Stimulated activated CD4-positive, alpha-beta T cell treated with anti-CD3 and anti-CD28 coated beads, Interleukin-4, amount 100 ng/mL, for 4 hours (primary cell): ENCODE measurements around the gene DAGLA.

Experiments
- DNase-seq, 2 experiments: peaks; one replicate each; pipeline ENCODE4 v3.0.0-alpha.2; 2020

DAGLA gene

DNA sequence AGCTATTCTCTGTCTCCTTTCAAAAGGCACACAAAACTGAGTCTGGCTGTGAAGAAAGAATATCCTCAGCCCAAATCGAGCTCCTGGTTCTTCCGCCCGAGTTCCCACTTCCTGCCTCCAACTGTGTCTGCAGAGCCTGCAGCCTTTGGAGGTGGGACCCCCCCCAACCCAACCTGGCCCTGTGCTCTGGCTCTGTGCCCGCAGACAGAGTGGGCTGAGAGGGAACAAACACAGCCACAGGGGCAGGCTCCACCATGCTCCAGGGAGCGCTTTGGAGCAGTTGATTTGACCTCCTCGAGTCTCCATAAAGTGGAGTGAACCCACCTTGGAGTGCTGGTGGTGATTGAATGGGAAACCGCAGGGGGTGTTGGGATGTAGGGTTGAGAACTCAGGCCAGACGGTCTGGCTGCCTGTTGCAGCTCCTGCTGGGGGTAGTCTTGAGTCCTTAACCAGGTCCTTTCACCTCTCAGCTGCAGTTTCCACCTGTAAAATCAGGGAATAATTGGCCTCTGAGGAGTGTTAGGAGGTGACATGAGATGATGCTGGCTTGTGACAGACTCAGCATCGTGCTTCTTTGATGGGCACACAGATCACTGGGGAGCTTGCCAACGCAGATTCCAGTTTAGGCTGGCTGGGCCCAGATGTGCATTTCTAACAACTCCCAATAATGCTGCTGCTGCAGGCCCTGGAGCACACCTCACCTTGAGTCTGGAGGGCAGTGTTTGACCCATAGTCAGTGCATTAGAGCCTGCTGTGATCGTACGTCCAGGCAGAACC is 11.4 kb downstream of the DAGLA start:
- no peak for DNase-seq

DNA sequence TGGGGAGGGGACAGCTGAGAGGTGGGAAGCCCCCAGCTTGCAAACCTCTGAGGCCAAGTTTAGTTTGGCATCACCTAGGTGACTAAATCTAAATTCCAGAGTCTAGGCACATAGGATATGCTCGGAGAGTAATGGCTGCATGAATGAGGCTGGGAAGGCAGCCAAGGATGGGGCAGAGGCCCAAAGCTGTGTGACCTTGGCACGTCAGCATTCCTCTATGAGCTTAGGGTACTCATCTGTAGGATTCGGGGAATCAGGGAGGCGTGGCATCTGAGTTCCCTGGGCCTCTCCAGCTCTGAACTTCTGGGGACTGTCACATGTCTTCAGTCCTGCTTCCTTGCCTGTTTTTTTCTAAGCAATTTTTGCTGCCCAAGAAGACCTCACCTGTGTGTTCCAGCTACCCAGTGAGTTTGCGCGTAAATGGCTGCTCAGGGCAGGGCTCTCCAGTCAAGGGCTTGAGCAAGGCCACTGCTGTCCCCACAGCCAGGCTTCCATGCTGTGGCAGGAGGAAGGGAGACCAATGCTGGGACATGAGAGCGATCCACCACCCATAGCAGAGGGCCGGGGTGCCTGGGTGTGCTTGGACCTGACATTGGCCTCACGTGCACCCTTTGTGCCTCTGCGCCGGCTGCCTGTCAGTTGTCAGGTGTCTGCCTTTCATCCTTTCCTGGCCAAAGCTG is 13.9 kb downstream of the DAGLA start:
- DNase-seq: no peak

GRCh38 chr11:61694602-61694939 is 14.4 kb downstream of the DAGLA start:
- DNase-seq: no peak

DNA sequence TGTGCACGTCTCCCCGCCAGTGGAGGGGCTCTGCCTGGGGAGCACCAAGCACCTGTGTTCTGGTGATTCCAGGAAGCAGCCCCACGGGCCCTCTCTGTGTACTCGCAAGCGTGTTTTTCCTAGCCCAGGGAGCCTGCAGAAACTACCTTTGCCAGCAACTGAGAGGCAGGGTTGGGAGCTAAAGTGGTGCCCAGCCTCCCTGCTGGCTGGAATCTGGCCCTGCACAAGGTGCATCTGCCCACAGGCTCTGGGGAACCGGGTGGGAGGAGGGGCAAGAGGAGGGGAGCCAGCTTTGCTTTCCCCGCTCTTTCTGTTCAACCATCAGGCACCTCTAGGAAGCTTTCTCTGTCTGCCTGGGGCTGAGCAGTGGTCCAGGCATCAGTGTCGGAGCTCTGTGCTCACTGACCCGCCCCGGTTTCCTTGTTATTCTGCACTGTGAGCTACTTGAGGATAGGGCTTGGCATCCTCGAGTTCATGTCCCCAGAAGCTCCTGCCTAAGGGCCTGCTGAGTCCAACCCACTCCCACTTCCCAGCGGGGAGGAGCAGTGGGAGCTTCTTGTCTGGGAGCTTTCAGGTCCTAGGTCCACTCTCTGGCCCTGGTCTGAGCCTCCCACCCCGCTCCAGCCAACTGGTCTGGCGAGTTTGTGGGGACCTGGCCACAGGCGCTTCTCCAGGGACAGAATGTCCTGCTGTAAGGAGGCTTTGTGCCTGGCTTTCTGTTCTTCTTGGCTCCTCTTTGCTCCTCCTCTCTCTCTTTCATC is 14.9 kb downstream of the DAGLA start:
- no peak for DNase-seq

- peak; percentile 87 to 97 for DNase-seq
Observed at GRCh38 chr11:61695917-61696316, 15.7 kb downstream of the DAGLA start.

DNA sequence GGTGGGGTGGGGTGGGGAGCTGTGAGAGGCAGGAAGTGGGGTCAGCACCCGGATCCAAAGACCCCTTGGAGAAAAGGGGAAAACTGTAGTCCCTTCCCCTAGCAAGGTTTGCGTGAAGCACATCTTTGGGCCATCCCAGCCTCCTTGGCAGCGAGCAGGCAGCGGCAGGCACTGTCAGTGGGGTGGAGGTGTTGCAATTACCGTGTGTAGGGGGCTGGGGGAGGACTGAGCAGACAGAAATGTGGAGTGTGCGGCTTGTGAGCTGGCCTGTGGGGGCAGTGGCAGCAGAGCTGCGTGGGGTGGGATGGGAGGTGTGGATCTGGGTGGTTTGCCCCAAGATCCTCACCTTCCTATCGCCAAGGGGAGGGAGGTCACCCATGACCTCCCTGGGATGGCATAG is 16.4 kb downstream of the DAGLA start:
- DNase-seq: peak in 1 of 2 experiments; percentile 11

- DNase-seq: no peak
Observed at GRCh38 chr11:61697078-61697502, 16.9 kb downstream of the DAGLA start.

GRCh38 chr11:61697764-61698163 is 17.6 kb downstream of the DAGLA start:
- no peak for DNase-seq

- no peak for DNase-seq
Observed at GRCh38 chr11:61698173-61698948, 18.2 kb downstream of the DAGLA start.

DNA sequence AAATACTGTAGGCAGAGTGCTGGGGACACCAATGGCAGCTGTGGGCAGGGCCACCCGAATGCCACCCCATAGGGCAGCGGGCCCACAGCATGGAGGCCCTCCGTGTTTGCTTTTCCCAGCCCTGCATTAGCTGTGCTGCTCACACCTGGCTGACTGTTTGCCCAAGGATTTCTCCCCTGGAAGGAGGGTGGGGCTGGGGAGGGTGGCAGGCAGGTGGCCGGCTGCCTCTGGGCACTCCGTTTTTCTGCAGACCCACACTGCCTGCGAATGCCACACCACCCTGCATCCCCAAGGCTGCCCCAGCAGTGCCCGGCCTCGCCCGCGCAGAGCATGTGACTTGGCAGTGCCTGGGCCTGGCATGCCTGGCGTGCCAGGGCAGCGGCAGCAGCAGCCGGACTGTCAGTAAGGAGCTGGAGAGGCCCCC is 19.6 kb downstream of the DAGLA start:
- DNase-seq: no peak

DNA sequence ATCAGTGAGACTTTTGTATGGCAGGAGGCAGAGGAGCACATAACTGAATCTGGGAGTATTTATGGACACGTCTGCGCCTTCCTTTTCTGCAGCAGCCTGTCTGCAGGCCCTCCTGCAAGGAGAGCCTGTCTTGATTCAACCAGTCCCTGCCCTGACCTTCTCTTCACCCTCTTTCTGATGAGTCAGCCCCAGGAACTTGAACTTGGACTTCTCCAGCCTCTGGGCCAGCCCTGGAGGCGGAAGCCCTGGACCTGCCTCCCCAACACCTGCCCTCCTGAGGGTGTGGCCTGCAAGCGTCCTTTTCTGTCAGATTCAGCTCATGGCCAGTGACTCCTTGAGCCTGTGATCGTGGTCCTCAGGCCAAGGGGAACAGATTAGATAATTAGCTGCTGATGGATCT is 20.0 kb downstream of the DAGLA start:
- no peak for DNase-seq

- no peak for DNase-seq
Observed at GRCh38 chr11:61700720-61701119, 20.5 kb downstream of the DAGLA start.

- DNase-seq: no peak
Observed at GRCh38 chr11:61701242-61701886, 21.2 kb downstream of the DAGLA start.

DNA sequence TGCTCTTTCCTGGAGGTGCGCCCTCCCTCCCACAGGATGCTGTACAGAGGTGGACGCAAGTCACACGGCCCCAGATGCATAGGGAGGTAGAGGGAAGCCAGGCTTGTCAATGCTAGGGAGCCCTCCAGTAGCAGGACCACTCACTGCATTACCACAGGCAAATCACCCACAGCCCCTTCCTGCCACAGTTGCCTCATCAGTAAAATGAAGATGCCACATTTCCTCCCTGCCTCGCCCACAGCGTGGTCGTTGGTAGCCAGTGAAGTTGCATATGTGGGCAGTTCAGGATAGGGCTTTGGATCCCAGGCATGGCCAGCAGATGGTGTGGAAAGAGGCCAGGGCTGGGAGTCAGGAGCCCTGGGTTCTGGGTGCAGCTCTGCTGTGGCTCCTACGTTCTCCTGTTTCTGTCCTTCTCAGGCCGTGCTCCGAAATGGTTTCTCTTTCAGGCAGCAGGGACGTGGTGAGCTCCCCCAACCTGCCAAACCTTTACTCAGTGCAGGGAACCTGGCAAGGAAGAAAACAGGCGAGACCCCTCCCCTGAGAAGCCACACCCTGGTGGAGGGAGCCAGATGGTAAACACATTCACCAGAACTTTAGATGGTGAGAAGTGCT is 22.6 kb downstream of the DAGLA start:
- DNase-seq: no peak

DNA sequence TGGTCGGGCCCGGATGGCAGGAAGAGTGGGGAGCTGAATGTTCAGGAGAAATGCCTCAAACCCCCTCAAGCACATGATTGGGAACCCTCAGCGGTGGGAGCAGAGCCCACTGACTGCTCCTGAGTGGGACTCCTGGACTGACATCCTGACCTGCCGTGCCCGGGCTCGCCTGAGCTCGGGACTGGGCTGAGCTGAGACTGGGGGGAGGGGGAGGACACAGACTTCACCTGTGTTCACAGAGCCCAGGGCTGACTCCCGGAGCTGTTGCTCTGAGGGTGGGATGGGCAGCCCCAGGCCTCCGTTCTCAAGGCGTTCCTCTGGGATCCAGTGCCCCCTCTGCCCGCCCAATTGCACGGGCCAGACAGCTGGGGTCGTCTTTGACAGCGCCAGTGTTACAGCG is 24.6 kb downstream of the DAGLA start:
- no peak for DNase-seq

- DNase-seq: no peak
Observed at GRCh38 chr11:61706452-61707400, 26.5 kb downstream of the DAGLA start.

GRCh38 chr11:61707574-61707973 is 27.4 kb downstream of the DAGLA start:
- DNase-seq: no peak

DNA sequence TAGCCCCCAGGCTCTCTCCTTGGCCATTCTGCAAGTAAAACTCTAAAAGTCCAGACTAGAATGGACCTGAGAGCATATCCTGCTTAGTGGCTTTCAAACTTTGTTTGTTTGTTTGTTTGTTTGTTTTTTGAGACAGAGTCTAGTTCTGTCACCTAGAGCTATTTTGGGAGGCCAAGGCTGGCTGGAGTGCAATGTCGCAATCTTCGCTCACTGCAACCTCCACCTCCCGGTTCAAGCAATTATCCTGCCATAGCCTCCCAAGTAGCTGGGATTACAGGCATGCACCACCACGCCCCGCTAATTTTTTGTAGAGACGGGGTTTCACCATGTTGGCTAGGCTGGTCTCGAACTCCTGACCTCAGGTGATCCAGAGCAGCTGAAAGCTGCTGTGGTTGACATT is 28.9 kb downstream of the DAGLA start:
- DNase-seq: no peak

GRCh38 chr11:61709572-61709971 is 29.4 kb downstream of the DAGLA start:
- no peak for DNase-seq

DNA sequence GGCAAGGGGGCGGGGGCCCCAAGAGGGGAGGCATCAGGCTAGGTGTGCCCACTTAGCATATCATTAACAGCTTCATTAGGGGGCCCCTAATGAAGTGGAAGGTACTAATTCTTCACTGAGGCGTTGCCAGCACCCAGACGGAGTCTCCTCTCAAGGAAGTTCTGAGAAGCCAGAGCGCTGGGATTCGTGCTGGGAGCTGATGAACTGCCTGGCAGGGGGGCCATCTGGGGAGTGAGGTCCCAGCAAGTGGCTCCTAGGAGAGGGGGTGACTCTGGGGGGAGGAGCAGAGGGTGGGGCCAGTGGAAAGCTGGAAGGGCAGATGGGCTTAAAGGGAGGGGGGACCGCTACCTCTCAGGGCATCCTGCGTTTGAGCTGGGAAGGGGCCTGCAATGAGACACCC is 29.8 kb downstream of the DAGLA start:
- no peak for DNase-seq

DNA sequence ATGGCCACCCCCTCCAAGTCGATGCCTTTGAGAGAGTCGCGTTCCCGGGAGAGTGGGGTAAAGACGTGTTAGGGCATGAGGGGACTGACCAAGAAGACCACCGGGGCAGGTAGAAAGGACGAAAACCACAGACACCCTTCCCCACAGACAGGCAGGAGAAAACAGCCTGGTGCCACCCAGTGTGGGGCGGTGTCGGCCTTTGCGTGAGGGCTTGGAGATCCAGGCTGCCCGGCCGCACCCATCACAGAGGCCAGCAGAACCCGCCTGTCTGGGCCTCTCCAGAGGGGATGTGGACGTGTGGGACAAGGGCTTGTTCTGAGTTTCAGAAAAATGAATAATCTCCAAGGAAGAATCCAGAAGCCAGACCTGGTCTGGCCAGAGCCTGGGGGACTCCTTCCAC is 30.8 kb downstream of the DAGLA start:
- DNase-seq: no peak
